Small intestine (tissue), 7 donors: Measurements from ENCODE around the gene AATK. TPM values are rescaled to one million over a fixed set of nuclear protein-coding genes. Genes with fewer than 3 reads are reported as not detected.
"Not testable (repeated sequence)": the region's sequence is repeated elsewhere in the genome, so short reads cannot be mapped to it uniquely, and the experiment has no call there.

Experiments
- DNase-seq, 2 donors: peaks; one replicate each; pipeline versions ENCODE4 v3.0.0 to v3.0.0-alpha.2; 2013
- FAIRE-seq: peaks from 2 replicates; lab custom pipeline; 2012; peaks lifted over from hg19 to GRCh38; lab: Jason Lieb, UNC
- H3K27ac ChIP-seq, 3 donors: one replicate each; pipeline ENCODE4 v1.5.1; 2013; ENCODE audit warnings: low read length in 2 of 3, mild to moderate bottlenecking in 2 of 3, control low read depth in 1 of 3, inconsistent platforms in 1 of 3, low read depth in 1 of 3, moderate library complexity in 1 of 3
- H3K27me3 ChIP-seq, 3 donors: one replicate each; pipeline ENCODE4 v1.6.1; 2013; ENCODE audit warnings: low read length in 3 of 3, inconsistent platforms in 1 of 3; ENCODE audit not compliant: control insufficient read depth in 3 of 3, insufficient read depth in 3 of 3
- H3K36me3 ChIP-seq, 3 donors: one replicate each; pipeline ENCODE4 v1.6.1; 2013; ENCODE audit warnings: low read length in 3 of 3, inconsistent platforms in 1 of 3, low read depth in 1 of 3, mild to moderate bottlenecking in 1 of 3, moderate library complexity in 1 of 3; ENCODE audit not compliant: control insufficient read depth in 3 of 3, insufficient read depth in 2 of 3
- H3K4me1 ChIP-seq, 3 donors: one replicate each; pipeline ENCODE4 v1.6.1; 2013; ENCODE audit warnings: low read length in 2 of 3, inconsistent platforms in 1 of 3, low read depth in 1 of 3, mild to moderate bottlenecking in 1 of 3, moderate library complexity in 1 of 3; ENCODE audit not compliant: control insufficient read depth in 3 of 3, insufficient read depth in 2 of 3
- H3K4me3 ChIP-seq, 3 donors: one replicate each; pipeline ENCODE4 v1.5.1; 2013; ENCODE audit warnings: low read length in 3 of 3, control low read depth in 1 of 3, inconsistent platforms in 1 of 3, low read depth in 1 of 3, mild to moderate bottlenecking in 1 of 3, moderate library complexity in 1 of 3
- H3K9me3 ChIP-seq, 2 donors: one replicate each; pipeline ENCODE4 v1.6.1; 2013; ENCODE audit warnings: low read depth in 1 of 2, low read length in 1 of 2; ENCODE audit not compliant: control insufficient read depth in 2 of 2, insufficient read depth in 1 of 2
- WGBS, 3 donors: extraction: QIAGEN DNeasy Blood & Tissue Kit; methylation state at CpG; one replicate each; pipeline ENCODE4 v1.1.7; 2013; 5-methylcytosine and 5-hydroxymethylcytosine counted together
- polyA plus RNA-seq, 4 donors: library from polyadenylated mRNA; stranded (reverse) in 3 of 4; unstranded in 1 of 4; fragments of 200-250 nt in 3 of 4; fragments of 120-200 nt in 1 of 4; gene quantifications; one replicate each; pipeline versions ENCODE4 v1.2.1 to v1.2.3, GENCODE V29; 2013
- donor health status: healthy with polysubstance abuse.
- donor health status: control.
- donor health status: control.
- donor health status: Bipolar disorder and iron deficiency.
- donor health status: healthy.

Gene AATK
- polyA plus RNA-seq, 4 donors = 33.1 to 118 (median 95.7) TPM

GRCh38 chr17:81160306-81160705 is 5.7 kb downstream of the AATK start:
- 40 to 72% (median 45%) methylated on average over 20 to 28 of the region's 28 CpGs for WGBS, 3 donors
- no peaks in the 10 kb centered on the region for H3K27me3 ChIP-seq
- H3K4me1 ChIP-seq = peaks cover 0 to 18% (median 0%) of the 10 kb centered on the region in 3 donors
- no peak overlapping the region for H3K27ac ChIP-seq
- peaks cover 0 to 58% (median 0%) of the 10 kb centered on the region in 3 donors for H3K36me3 ChIP-seq
- DNase-seq = no peak
- no peak for FAIRE-seq
- no peaks in the 10 kb centered on the region for H3K9me3 ChIP-seq
- peak overlapping the region in 1 of 3 donors; percentile 3 for H3K4me3 ChIP-seq

- H3K4me1 ChIP-seq = peaks cover 0 to 12% (median 0%) of the 10 kb centered on the region in 3 donors
- no peaks in the 10 kb centered on the region for H3K27me3 ChIP-seq
- H3K27ac ChIP-seq = no peak overlapping the region
- WGBS, 3 donors = 70 to 79% (median 75%) methylated on average over 18 to 25 of the region's 25 CpGs
- peak overlapping the region in 1 of 3 donors; percentile 3 for H3K4me3 ChIP-seq
- H3K36me3 ChIP-seq = peaks cover 0 to 61% (median 0%) of the 10 kb centered on the region in 3 donors
- no peak for FAIRE-seq
- no peak for DNase-seq
- H3K9me3 ChIP-seq = no peaks in the 10 kb centered on the region
Observed at GRCh38 chr17:81159611-81160265, 6.3 kb downstream of the AATK start.

DNA sequence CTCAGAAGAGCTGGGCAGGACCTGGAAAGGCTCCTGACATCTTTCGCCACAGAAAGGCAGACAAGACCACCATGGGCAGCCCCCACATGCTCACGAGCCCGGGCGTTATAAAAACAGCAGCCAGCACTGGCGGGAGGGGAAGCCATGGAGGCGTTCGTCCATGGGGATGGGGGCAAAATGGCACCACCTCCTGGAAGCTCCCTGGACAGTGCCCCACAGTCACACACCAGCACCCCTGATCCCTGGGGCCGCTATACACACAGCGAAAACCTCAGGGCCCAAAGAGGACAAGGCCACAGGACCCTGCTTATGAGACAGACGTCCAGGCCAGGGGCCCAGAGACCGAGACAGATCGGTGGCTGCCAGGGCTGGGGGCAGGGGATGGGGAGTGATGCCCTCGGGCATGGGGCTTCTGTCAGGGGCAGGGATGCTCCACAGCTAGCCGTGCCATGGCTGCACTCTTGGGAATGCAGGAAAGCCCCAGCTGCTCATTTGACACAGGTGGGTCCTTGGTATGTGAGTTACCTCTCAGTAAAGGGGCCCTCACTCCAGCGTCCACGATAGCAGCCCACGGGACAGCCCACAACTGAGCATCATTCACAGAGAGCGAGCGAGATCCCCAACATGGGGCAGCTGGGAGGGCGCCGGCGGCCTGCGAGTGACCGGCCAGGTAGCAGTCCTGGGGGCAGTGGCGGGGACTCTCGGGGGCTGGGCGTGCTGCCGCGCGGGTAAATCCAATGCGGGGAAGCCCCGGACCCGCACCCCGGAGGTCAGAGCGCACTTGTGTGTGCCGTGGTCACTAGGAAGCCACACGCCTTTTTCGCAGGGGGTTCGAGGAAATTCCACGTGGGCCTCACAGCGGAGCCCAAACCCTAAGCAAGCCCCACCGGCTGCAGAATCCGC is 7.1 kb downstream of the AATK start:
- no peak for DNase-seq

GRCh38 chr17:81157848-81158687 is 8.0 kb downstream of the AATK start:
- Histone ChIP-seq H3K27me3 (no peaks in the 10 kb centered on the region), H3K27ac (no peak overlapping the region), H3K4me1 (no peaks in the 10 kb centered on the region), H3K36me3 (peaks cover 0 to 49% (median 0%) of the 10 kb centered on the region in 3 donors), H3K9me3 (no peaks in the 10 kb centered on the region), H3K4me3 (no peak overlapping the region)
- whole genome bisulfite sequencing, 3 donors = 88 to 92% (median 92%) methylated on average over 39 of the region's 39 CpGs
- FAIRE-seq (no peak), DNase-seq (no peak)

More for the DNA sequence above, 7.1 kb downstream of the AATK start:
- no peak for FAIRE-seq
- WGBS, 3 donors = 87 to 89% (median 89%) methylated on average over 40 to 43 of the region's 43 CpGs
- peaks cover 0 to 4% (median 0%) of the 10 kb centered on the region in 3 donors for H3K4me1 ChIP-seq
- H3K9me3 ChIP-seq = no peaks in the 10 kb centered on the region
- H3K36me3 ChIP-seq = peaks cover 0 to 57% (median 0%) of the 10 kb centered on the region in 3 donors
- no peak overlapping the region for H3K27ac ChIP-seq
- no peak overlapping the region for H3K4me3 ChIP-seq
- no peaks in the 10 kb centered on the region for H3K27me3 ChIP-seq

DNA sequence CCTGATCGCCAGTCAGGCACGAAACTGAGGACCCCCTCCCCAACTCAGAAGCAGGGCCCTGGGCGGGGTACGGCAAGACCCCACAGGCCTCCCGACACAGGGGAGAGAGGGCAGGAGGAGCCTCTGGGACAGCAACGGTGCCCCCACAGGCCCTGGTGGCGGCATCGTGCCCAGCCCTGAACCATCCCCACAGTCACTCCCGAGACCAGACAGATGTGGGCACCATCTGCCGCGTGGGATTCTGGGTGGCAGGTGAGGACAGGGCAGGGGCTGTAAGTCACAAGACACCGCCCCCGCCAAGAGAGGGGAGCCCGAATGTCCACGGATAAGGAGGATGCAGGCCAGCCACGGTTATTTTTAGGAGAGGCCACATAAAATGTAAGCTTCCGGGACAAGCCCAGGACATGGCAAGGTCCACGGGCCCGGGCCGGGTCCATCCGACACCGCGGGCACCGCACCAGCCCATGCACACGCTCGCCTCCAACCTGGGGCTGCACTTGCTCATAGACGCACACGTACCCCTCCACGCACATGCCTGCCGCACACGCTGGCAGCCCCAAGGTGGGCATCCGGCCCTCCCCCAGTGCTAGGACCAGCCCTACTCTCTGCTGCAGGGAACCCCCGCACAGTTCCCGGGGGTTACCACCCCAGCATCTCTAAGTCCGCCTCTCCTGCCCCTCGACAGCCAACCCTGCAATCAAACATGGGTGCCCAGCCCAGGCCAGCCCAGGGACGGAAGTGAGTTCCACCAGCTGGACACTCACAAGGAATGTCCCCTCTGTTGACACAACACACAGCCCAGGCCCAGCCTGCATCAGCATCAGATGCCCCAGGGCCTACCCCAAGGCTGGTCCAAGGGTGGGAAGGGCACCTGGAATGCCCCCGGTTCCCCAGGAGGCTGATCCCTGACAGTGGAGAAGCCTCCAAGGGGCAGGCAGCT is 8.9 kb downstream of the AATK start:
- Histone ChIP-seq H3K9me3 (no peaks in the 10 kb centered on the region), H3K27ac (no peak overlapping the region), H3K4me3 (no peak overlapping the region), H3K27me3 (no peaks in the 10 kb centered on the region), H3K36me3 (peaks cover 0 to 41% (median 0%) of the 10 kb centered on the region in 3 donors), H3K4me1 (no peaks in the 10 kb centered on the region)
- 89 to 92% (median 91%) methylated on average over 36 to 38 of the region's 38 CpGs for WGBS, 3 donors
- DNase-seq (no peak), FAIRE-seq (no peak)

- Histone ChIP-seq H3K36me3 (peaks cover 0 to 36% (median 0%) of the 10 kb centered on the region in 3 donors), H3K27ac (no peak overlapping the region), H3K27me3 (no peaks in the 10 kb centered on the region), H3K4me3 (no peak overlapping the region), H3K9me3 (no peaks in the 10 kb centered on the region), H3K4me1 (no peaks in the 10 kb centered on the region)
- 93 to 95% (median 93%) methylated on average over 18 of the region's 18 CpGs for WGBS, 3 donors
- FAIRE-seq = no peak
- no peak for DNase-seq
Observed at GRCh38 chr17:81154961-81155360, 11.1 kb downstream of the AATK start.

GRCh38 chr17:81154016-81154415 is 12.0 kb downstream of the AATK start:
- not testable (repeated sequence) for DNase-seq, H3K4me1 ChIP-seq, H3K27me3 ChIP-seq, H3K4me3 ChIP-seq, FAIRE-seq, H3K9me3 ChIP-seq, H3K27ac ChIP-seq
- peaks cover 0 to 38% (median 0%) of the 10 kb centered on the region in 3 donors for H3K36me3 ChIP-seq
- WGBS, 3 donors = 90 to 94% (median 93%) methylated on average over 9 of the region's 9 CpGs
